NT2/D1 (cell line): ENCODE results near the gene MYRF.
A peak's percentile ranks its signal among the peaks of the same experiment; 100 is the strongest.

Experiments
- DNase-seq: peaks from one replicate; pipeline ENCODE4 v3.0.0-alpha.2; 2011; ENCODE audit warnings: low read depth, low spot score
- H3K27me3 ChIP-seq: 2 replicates; pipeline ENCODE4 v1.6.0; 2011; ENCODE audit warnings: mild to moderate bottlenecking; ENCODE audit not compliant: insufficient read length, insufficient read depth
- H3K36me3 ChIP-seq: 2 replicates; pipeline ENCODE4 v1.6.1; 2011; ENCODE audit warnings: mild to moderate bottlenecking, low read length, mixed read lengths; ENCODE audit not compliant: insufficient read depth, insufficient read length
- H3K4me1 ChIP-seq: 2 replicates; pipeline ENCODE4 v1.5.1; 2011; ENCODE audit not compliant: insufficient read depth, insufficient read length
- H3K4me3 ChIP-seq: 2 replicates; pipeline ENCODE4 v1.5.1; 2011; ENCODE audit warnings: low read depth; ENCODE audit not compliant: insufficient read length
- H3K9ac ChIP-seq: 2 replicates; pipeline ENCODE4 v1.6.0; 2011; ENCODE audit warnings: low read depth; ENCODE audit not compliant: insufficient read length
- H3K9me3 ChIP-seq: 2 replicates; pipeline ENCODE4 v1.5.1; 2011; ENCODE audit warnings: mild to moderate bottlenecking, low read length; ENCODE audit not compliant: insufficient read depth
- SUZ12 ChIP-seq: IDR thresholded peaks from 2 replicates; pipeline ENCODE4 v1.6.1; 2011; ENCODE audit not compliant: insufficient read length, insufficient read depth; ENCODE audit errors: extremely low read depth
- YY1 ChIP-seq: IDR thresholded peaks from 2 replicates; pipeline ENCODE4 v1.6.1; 2011; ENCODE audit not compliant: insufficient read length, insufficient read depth
- ZNF274 ChIP-seq: IDR thresholded peaks from 2 replicates; pipeline ENCODE4 v1.6.1; 2011; ENCODE audit warnings: mild to moderate bottlenecking, low read depth, low read length

The MYRF gene

DNA sequence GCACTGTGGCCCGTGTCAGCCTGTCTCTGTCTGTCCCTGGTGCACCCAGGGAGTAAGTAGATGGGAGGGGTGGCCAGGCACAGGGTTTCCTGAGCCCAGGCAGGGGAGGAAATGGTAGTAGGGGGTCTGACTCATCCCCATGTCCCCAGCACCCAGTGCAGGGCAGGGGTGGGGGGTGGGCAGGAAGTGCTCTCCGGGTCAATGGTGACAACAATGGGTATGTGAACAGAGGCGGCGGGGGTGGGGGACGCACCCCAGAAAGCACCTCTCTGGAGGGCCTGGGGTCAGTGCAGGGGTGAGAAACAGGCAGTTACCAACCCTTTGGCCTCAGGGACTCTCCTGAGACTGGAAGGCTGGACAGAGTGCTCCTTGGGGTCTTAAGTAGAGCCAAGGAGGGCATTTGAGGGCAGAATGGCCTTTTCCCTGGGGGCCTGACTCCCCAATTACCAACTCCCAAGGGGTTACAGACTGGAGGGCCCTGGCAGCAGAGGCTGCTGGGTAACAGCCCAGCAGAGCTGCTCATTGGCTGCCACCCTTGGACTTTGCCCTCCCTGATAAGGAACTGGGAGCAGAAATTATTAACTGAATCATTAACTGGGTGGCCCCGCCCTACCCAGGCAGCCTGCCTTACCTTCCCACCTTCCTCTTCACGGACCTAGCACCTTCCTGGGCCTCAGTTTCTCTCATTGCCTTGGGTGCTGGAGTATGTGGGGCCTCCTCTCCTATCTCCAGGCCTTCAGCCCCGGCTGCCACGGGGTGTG, 4.2 kb downstream of the MYRF start:
- peaks cover 16% of the 10 kb centered on the region for H3K27me3 ChIP-seq
- no peak for TF ChIP-seq SUZ12
- no peak for TF ChIP-seq ZNF274
- TF ChIP-seq YY1, result no peak
- H3K4me1 ChIP-seq, result peaks cover 64% of the 10 kb centered on the region
- no peak overlapping the region for H3K4me3 ChIP-seq
- H3K9ac ChIP-seq, result no peak overlapping the region
- H3K36me3 ChIP-seq, result peaks cover 23% of the 10 kb centered on the region
- no peaks in the 10 kb centered on the region for H3K9me3 ChIP-seq
- no peak for DNase-seq

DNA sequence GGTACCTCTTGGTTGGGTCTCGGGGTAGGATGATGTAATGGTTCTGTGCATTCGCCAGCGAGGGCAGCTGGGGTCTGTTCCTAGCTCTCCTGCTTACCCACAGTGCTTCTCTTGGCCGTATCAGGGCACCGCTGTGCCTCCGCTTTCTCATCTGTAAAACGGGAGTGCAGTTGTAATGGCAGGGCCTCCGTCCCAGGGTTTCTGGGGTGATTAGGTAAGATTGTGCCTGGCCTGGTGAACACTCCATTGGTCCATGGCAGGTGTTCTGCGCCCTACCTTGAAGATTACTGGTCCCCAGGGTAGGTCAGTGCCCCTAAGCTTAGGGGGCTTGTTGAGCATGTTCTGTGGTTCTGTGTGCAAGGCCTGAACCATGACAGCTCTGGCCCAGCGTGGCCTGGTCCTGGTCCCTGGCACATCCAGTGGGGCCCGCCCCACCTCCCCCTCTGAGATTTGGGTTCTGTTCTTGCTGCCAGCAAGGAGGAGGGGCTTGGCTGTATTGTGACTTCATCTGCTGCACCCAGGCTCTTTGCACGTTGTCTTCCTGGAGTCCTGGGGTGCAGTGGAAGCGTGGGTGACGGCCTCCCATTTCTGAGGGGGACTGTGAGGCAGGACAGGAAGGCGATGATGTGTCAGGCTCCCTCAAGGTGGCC, 4.9 kb downstream of the MYRF start:
- Histone ChIP-seq H3K36me3 (peaks cover 23% of the 10 kb centered on the region), H3K4me1 (peaks cover 66% of the 10 kb centered on the region), H3K4me3 (no peak overlapping the region), H3K27me3 (peaks cover 11% of the 10 kb centered on the region), H3K9ac (peak overlapping the region; percentile 34), H3K9me3 (no peaks in the 10 kb centered on the region)
- no peak for DNase-seq
- TF ChIP-seq ZNF274, result no peak
- no peak for TF ChIP-seq YY1
- TF ChIP-seq SUZ12, result no peak

DNA sequence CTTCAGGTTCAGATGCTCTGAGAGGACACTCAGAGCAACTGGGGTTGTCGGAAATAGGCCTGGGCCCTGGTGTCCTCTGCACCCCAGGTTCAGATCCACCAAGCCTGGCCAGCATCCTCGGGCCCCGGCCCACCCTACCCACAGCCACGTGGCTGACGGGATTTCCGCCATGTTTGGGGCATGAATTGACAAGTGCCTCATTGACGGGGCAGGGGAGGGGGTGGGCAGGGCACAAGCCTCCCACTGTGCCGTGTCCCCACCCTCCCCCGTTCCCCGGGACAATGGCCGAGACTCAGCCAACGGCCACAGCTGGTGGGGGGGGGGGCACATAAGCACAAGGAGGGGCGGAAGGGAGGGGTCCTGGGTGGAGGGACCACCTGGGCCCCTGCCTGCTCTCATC, 8.5 kb downstream of the MYRF start:
- Histone ChIP-seq H3K4me1 (peaks cover 79% of the 10 kb centered on the region), H3K9ac (peak overlapping the region; percentile 57), H3K36me3 (peaks cover 21% of the 10 kb centered on the region), H3K4me3 (no peak overlapping the region), H3K9me3 (no peaks in the 10 kb centered on the region), H3K27me3 (no peaks in the 10 kb centered on the region)
- TF ChIP-seq SUZ12 (no peak), ZNF274 (no peak), YY1 (no peak)
- no peak for DNase-seq

DNA sequence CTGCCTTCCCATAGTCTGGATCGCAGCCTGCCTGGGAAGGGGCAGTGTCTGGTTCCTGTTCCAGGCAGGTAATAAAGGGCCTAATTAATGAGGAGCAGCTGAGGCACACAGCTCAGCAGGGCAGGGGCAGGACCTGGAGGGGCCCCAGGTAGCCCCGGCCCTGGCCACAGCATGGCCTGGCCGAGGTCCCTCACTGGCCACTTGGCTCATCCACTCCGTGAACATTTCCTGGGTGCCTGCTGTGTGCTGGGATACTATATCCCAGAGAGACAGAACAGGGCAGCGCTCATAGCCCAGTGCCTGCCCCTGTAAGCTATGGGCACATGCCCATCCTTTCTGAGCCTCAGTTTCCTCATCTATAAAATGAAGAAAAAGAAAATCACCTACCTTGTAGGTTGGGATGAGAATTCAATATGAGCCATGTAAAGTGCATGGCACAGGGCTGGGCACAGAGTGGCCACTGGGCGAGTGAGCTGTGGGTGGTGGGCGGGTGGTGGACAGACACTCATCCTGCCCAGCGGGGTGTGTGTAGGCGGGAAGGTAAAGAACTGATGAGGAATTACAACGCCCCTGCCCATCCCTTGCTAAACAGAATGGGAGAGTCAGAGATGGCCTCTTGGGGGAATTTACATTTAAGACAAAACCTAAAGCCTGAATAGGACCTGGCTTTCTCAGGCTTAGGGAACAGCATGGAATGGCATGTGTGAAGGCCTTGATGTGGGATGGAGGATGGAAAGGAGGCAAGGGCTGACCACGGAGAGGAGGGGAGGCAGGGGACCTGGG, 9.2 kb downstream of the MYRF start:
- H3K36me3 ChIP-seq, result peaks cover 25% of the 10 kb centered on the region
- no peaks in the 10 kb centered on the region for H3K27me3 ChIP-seq
- H3K4me3 ChIP-seq, result no peak overlapping the region
- TF ChIP-seq YY1 (no peak), SUZ12 (no peak), ZNF274 (no peak)
- no peaks in the 10 kb centered on the region for H3K9me3 ChIP-seq
- no peak for DNase-seq
- H3K4me1 ChIP-seq, result peaks cover 76% of the 10 kb centered on the region
- H3K9ac ChIP-seq, result peak overlapping the region; percentile 57

- peaks cover 75% of the 10 kb centered on the region for H3K4me1 ChIP-seq
- peak overlapping the region; percentile 56 for H3K9ac ChIP-seq
- no peaks in the 10 kb centered on the region for H3K27me3 ChIP-seq
- H3K36me3 ChIP-seq, result peaks cover 27% of the 10 kb centered on the region
- H3K4me3 ChIP-seq, result no peak overlapping the region
- DNase-seq, result no peak
- TF ChIP-seq ZNF274, result no peak
- TF ChIP-seq SUZ12, result no peak
- no peak for TF ChIP-seq YY1
- no peaks in the 10 kb centered on the region for H3K9me3 ChIP-seq
These were observed 9.8 kb downstream of the MYRF start for GRCh38 chr11:61762223-61762615.

DNA sequence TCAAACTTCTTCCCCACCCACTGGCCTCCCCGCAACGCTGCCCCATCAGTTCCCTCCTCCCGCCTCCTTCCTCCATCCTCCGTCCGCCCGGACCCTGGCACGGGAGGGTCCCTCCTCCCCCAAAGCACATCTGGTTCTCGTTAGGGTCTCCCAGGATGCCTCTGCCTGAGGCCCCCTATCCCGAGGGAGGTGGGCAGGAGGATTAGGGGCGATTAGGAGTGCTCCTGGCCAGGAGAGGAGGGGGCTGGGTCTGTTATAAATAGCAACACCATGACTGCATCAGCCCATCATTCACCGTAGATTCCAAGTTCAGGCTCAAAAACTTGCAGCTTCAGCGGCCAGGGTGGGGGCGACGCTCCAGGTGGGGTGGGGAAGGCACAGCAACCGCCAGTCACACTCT, 10.4 kb downstream of the MYRF start:
- no peak for DNase-seq
- Histone ChIP-seq H3K9me3 (no peaks in the 10 kb centered on the region), H3K4me3 (no peak overlapping the region), H3K9ac (no peak overlapping the region), H3K4me1 (peaks cover 69% of the 10 kb centered on the region), H3K27me3 (no peaks in the 10 kb centered on the region), H3K36me3 (peaks cover 22% of the 10 kb centered on the region)
- TF ChIP-seq ZNF274 (no peak), SUZ12 (no peak), YY1 (no peak)
